Activated CD8-positive, alpha-beta memory T cell treated with anti-CD3 and anti-CD28 coated beads, Interleukin-2, amount 50 U/mL, for 24 hours (primary cell): ENCODE data around the gene NECTIN4.
"Not testable (repeated sequence)": the region's sequence is repeated elsewhere in the genome, so short reads cannot be mapped to it uniquely, and the experiment has no call there.

Source experiments
- DNase-seq: peaks from one replicate; pipeline ENCODE4 v3.0.0-alpha.2; 2020; ENCODE audit errors: extremely low read depth

The NECTIN4 gene

GRCh38 chr1:161082996-161083747 lies 6.2 kb downstream of the NECTIN4 start:
- DNase-seq: no peak

GRCh38 chr1:161082483-161082882 lies 6.9 kb downstream of the NECTIN4 start:
- DNase-seq: no peak

GRCh38 chr1:161081519-161081918 lies 7.8 kb downstream of the NECTIN4 start:
- DNase-seq: no peak

GRCh38 chr1:161080441-161081405 lies 8.6 kb downstream of the NECTIN4 start:
- DNase-seq: no peak

GRCh38 chr1:161079436-161080110 lies 9.8 kb downstream of the NECTIN4 start:
- no peak for DNase-seq

GRCh38 chr1:161077426-161077825 lies 11.9 kb downstream of the NECTIN4 start:
- DNase-seq: no peak

- DNase-seq: no peak
Measured at GRCh38 chr1:161076410-161076809, 12.9 kb downstream of the NECTIN4 start.

- DNase-seq: no peak
Measured at GRCh38 chr1:161074676-161075368, 14.5 kb downstream of the NECTIN4 start.

- no peak for DNase-seq
Measured at GRCh38 chr1:161073474-161074121, 15.8 kb downstream of the NECTIN4 start.

GRCh38 chr1:161072751-161073449 lies 16.5 kb downstream of the NECTIN4 start:
- DNase-seq: no peak

- DNase-seq: no peak
Measured at GRCh38 chr1:161071886-161072371, 17.4 kb downstream of the NECTIN4 start.

- DNase-seq: no peak
Measured at GRCh38 chr1:161070761-161071160, 18.6 kb downstream of the NECTIN4 start.

GRCh38 chr1:161069731-161070270 lies 19.6 kb downstream of the NECTIN4 start, which contains the start of gene ARHGAP30:
TSS of gene ARHGAP30 (minus strand) at chr1:161069891. CDS start at chr1:161069624, 267 bp downstream.
- DNase-seq: peak; percentile 62

- DNase-seq: no peak
Measured at GRCh38 chr1:161069241-161069640, 20.1 kb downstream of the NECTIN4 start.

- peak; percentile 55 for DNase-seq
Measured at GRCh38 chr1:161068306-161069234, 20.8 kb downstream of the NECTIN4 start.

GRCh38 chr1:161066694-161067093 lies 22.7 kb downstream of the NECTIN4 start:
- no peak for DNase-seq

GRCh38 chr1:161065681-161066080 lies 23.7 kb downstream of the NECTIN4 start:
- DNase-seq: not testable (repeated sequence)

- not testable (repeated sequence) for DNase-seq
Measured at GRCh38 chr1:161063936-161064335, 25.4 kb downstream of the NECTIN4 start.

- no peak for DNase-seq
Measured at GRCh38 chr1:161061419-161061818, 27.9 kb downstream of the NECTIN4 start.
